GM12878 (cell line): ENCODE results near the gene CYP1A2.

Experiments
- CREB1 ChIP-seq: IDR thresholded peaks from 2 replicates; pipeline ENCODE4 v1.6.1; 2012; ENCODE audit warnings: low read depth, mild to moderate bottlenecking, inconsistent platforms
- EGR1 ChIP-seq, 2 experiments: IDR thresholded peaks; 1 replicate in 1 of 2; 2 replicates in 1 of 2; pipeline ENCODE4 v1.6.1; 2011 to 2012; ENCODE audit warnings: low read depth in 2 of 2, low read length in 2 of 2, borderline replicate concordance in 1 of 2, mild to moderate bottlenecking in 1 of 2, moderate library complexity in 1 of 2
- JUND ChIP-seq: IDR thresholded peaks from 2 replicates; pipeline ENCODE4 v1.6.1; 2012; ENCODE audit warnings: low read depth, mild to moderate bottlenecking, low read length, improper control_type of control experiment, moderate library complexity
- MXI1 ChIP-seq: fragments of 150-350 bp; IDR thresholded peaks from 2 replicates; pipeline ENCODE4 v1.6.1; 2011; ENCODE audit warnings: low read depth, mild to moderate bottlenecking, inconsistent platforms, low read length, improper control_type of control experiment
- MYC ChIP-seq: IDR thresholded peaks from 2 replicates; pipeline ENCODE4 v1.6.1; 2011; ENCODE audit warnings: mild to moderate bottlenecking, low read length, moderate library complexity, inconsistent platforms; ENCODE audit not compliant: insufficient read depth, insufficient replicate concordance, insufficient read length, severe bottlenecking
- NFYA ChIP-seq: IDR thresholded peaks from 2 replicates; pipeline ENCODE4 v1.6.1; 2011; ENCODE audit warnings: low read depth, mild to moderate bottlenecking, low read length, improper control_type of control experiment, borderline replicate concordance
- POLR2AphosphoS5 ChIP-seq: IDR thresholded peaks from 2 replicates; pipeline ENCODE4 v1.6.1; 2011; ENCODE audit warnings: mild to moderate bottlenecking, low read length, inconsistent platforms
- USF2 ChIP-seq: IDR thresholded peaks from 2 replicates; pipeline ENCODE4 v1.6.1; 2011; ENCODE audit warnings: low read depth, low read length, improper control_type of control experiment, borderline replicate concordance
- YY1 ChIP-seq: IDR thresholded peaks from 2 replicates; pipeline ENCODE4 v1.6.1; 2011; ENCODE audit warnings: low read depth, mild to moderate bottlenecking, low read length
- ZNF24 ChIP-seq: fragments of 450-650 bp; IDR thresholded peaks from 2 replicates; pipeline ENCODE4 v1.6.1; 2017; ENCODE audit warnings: antibody characterized with exemption, mild to moderate bottlenecking
- ZNF274 ChIP-seq: IDR thresholded peaks from one replicate; pipeline ENCODE4 v1.8.0; 2011; ENCODE audit not compliant: insufficient read length, insufficient read depth
- ZSCAN29 ChIP-seq: fragments of 450-650 bp; IDR thresholded peaks from 2 replicates; pipeline ENCODE4 v1.6.1; 2017; ENCODE audit warnings: mild to moderate bottlenecking, moderate library complexity
- TF ChIP-seq, protein P1 (sequence below), 3 experiments: IDR thresholded peaks in 2 of 3; conservative IDR thresholded peaks in 1 of 3; 2 replicates each; pipeline ENCODE4 v1.5.1; 2011; ENCODE audit warnings: low read depth in 3 of 3, low read length in 3 of 3, mild to moderate bottlenecking in 3 of 3, control low read depth in 2 of 3, moderate library complexity in 2 of 3, inconsistent platforms in 1 of 3, mixed read lengths in 1 of 3; ENCODE audit not compliant: control insufficient read depth in 2 of 3, insufficient read depth in 1 of 3; ENCODE audit errors: extremely low read depth in 1 of 3
- TF ChIP-seq, protein P2 (sequence below): IDR thresholded peaks from 2 replicates; pipeline ENCODE4 v1.6.1; 2011; ENCODE audit warnings: borderline replicate concordance, low read depth, mild to moderate bottlenecking, moderate library complexity, mixed read lengths, low read length; ENCODE audit not compliant: insufficient read depth; ENCODE audit errors: extremely low read length

DNA sequence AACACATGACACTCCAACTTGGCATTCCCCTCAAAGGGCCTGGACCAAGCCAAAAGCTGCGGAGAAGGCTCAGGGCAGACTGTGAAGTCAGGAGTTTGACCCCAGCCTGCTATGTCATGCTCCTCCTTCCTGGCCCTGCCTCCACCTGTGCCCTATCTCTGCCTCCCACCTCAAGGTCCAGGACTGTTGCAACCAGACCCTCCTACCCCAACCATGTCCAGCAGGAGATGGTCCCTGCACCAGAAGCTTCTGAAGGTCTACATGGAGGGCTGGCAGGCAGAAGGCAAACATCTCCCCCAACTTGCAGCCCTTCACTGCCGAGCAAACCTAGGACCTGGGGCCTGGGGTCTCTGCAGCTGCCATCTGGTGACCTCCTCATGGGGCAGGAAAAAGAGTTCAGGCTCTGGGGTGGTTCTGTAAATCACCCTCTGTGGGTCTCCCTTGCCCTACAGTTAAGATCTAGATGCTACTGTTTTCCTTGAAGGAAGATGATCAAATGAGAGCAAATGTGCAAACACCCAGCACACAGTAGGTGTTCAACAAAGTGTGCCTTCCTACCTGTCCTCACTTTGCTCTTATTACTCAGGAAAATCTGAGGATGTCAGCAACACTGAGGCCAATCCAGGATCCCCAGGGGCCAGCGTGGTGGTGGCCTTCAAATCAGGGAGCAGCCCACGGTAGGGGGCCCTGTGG is 21.7 kb downstream of the CYP1A2 start:
- TF ChIP-seq MYC = no peak
- TF ChIP-seq NFYA = no peak
- TF ChIP-seq, protein P1, sequence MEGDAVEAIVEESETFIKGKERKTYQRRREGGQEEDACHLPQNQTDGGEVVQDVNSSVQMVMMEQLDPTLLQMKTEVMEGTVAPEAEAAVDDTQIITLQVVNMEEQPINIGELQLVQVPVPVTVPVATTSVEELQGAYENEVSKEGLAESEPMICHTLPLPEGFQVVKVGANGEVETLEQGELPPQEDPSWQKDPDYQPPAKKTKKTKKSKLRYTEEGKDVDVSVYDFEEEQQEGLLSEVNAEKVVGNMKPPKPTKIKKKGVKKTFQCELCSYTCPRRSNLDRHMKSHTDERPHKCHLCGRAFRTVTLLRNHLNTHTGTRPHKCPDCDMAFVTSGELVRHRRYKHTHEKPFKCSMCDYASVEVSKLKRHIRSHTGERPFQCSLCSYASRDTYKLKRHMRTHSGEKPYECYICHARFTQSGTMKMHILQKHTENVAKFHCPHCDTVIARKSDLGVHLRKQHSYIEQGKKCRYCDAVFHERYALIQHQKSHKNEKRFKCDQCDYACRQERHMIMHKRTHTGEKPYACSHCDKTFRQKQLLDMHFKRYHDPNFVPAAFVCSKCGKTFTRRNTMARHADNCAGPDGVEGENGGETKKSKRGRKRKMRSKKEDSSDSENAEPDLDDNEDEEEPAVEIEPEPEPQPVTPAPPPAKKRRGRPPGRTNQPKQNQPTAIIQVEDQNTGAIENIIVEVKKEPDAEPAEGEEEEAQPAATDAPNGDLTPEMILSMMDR (IDR thresholded peaks at IDR 0.05 in 2 of 3, conservative IDR thresholded peaks at IDR 0.05 in 1 of 3; ENCODE audit: control insufficient read depth in 2 of 3, extremely low read depth in 1 of 3, insufficient read depth in 1 of 3, low read depth in 3 of 3, low read length in 3 of 3) = no peak
- no peak for TF ChIP-seq POLR2AphosphoS5
- no peak for TF ChIP-seq YY1
- TF ChIP-seq MXI1 = no peak
- TF ChIP-seq ZSCAN29 = no peak
- TF ChIP-seq USF2 = no peak
- TF ChIP-seq, protein P2, sequence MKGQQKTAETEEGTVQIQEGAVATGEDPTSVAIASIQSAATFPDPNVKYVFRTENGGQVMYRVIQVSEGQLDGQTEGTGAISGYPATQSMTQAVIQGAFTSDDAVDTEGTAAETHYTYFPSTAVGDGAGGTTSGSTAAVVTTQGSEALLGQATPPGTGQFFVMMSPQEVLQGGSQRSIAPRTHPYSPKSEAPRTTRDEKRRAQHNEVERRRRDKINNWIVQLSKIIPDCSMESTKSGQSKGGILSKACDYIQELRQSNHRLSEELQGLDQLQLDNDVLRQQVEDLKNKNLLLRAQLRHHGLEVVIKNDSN = no peak
- no peak for TF ChIP-seq CREB1
- TF ChIP-seq ZNF24 = no peak
- no peak for TF ChIP-seq EGR1 (IDR thresholded peaks at IDR 0.05; ENCODE audit: borderline replicate concordance in 1 of 2, low read depth in 2 of 2, low read length in 2 of 2)
- TF ChIP-seq JUND = no peak
- no peak for TF ChIP-seq ZNF274
